IMR-90 (cell line): ENCODE measurements around the gene GCK. TPM values are rescaled to one million over a fixed set of nuclear protein-coding genes. Genes with fewer than 3 reads are reported as not detected.

ENCODE experiments used
- ATAC-seq: fragments of 200-7000 bp; cut with Tn5 transposase; 2 replicates; pipeline ENCODE4 v1.9.1; 2020; ENCODE audit warnings: low read depth, mild to moderate bottlenecking, moderate library complexity
- BruUV-seq: library from RNA; stranded (reverse); fragments of 400-500 nt; replicated peaks from 2 replicates; lab custom pipeline; 2021; lab: Mats Ljungman, UMichigan
- CTCF ChIA-PET: fragments of 300-600 bp; formaldehyde crosslinking; extraction: SDS; loops from one replicate; lab custom pipeline; 2021; ENCODE audit warnings: antibody characterized with exemption; lab: Yijun Ruan, JAX
- POLR2A ChIA-PET: fragments of 300-600 bp; sonication (Branson Sonifier 250); formaldehyde crosslinking; loops from one replicate; lab custom pipeline; 2022; ENCODE audit warnings: antibody characterized with exemption; ENCODE audit not compliant: unreplicated experiment; lab: Charles Lee
- DNase-seq: peaks from one replicate; pipeline ENCODE4 v3.0.0; 2013
- H2AFZ ChIP-seq: replicated peaks from 2 replicates; pipeline ENCODE3; 2013; ENCODE audit warnings: low read length, mild to moderate bottlenecking; ENCODE audit not compliant: poor library complexity
- H2AK5ac ChIP-seq: 2 replicates; pipeline ENCODE4 v1.6.1; 2013; ENCODE audit warnings: low read depth, low read length, inconsistent platforms
- H2AK9ac ChIP-seq: replicated peaks from 2 replicates; pipeline ENCODE3; 2013; ENCODE audit warnings: mild to moderate bottlenecking, low read depth, low read length, moderate library complexity; ENCODE audit not compliant: poor library complexity
- H2BK120ac ChIP-seq: 2 replicates; pipeline ENCODE4 v1.6.1; 2013; ENCODE audit warnings: low read depth, low read length, inconsistent platforms
- H2BK15ac ChIP-seq: 3 replicates; pipeline ENCODE4 v1.6.1; 2013; ENCODE audit warnings: low read depth, low read length, inconsistent platforms
- H2BK20ac ChIP-seq: 2 replicates; pipeline ENCODE4 v1.6.1; 2013; ENCODE audit warnings: low read depth, mild to moderate bottlenecking, inconsistent platforms, low read length, moderate library complexity
- H2BK5ac ChIP-seq: 2 replicates; pipeline ENCODE4 v1.6.1; 2013; ENCODE audit warnings: mild to moderate bottlenecking, low read depth, low read length, inconsistent platforms; ENCODE audit not compliant: poor library complexity, severe bottlenecking
- H3K14ac ChIP-seq: replicated peaks from 2 replicates; pipeline ENCODE4 v1.6.1; 2013; ENCODE audit warnings: low read depth, low read length, inconsistent platforms
- H3K18ac ChIP-seq: 2 replicates; pipeline ENCODE4 v1.6.1; 2013; ENCODE audit warnings: low read depth, low read length, control low read depth
- H3K23ac ChIP-seq: 2 replicates; pipeline ENCODE4 v1.6.1; 2013; ENCODE audit warnings: low read depth, low read length, inconsistent platforms
- H3K27ac ChIP-seq: 2 replicates; pipeline ENCODE4 v1.5.1; 2013; ENCODE audit warnings: mild to moderate bottlenecking, control low read depth, low read length; ENCODE audit not compliant: insufficient read depth
- H3K27me3 ChIP-seq: 2 replicates; pipeline ENCODE4 v1.6.1; 2013; ENCODE audit warnings: low read length; ENCODE audit not compliant: control insufficient read depth, insufficient read depth
- H3K36me3 ChIP-seq: 2 replicates; pipeline ENCODE4 v1.6.1; 2013; ENCODE audit warnings: low read length, mixed read lengths; ENCODE audit not compliant: control insufficient read depth, insufficient read depth
- H3K4ac ChIP-seq: 2 replicates; pipeline ENCODE4 v1.6.1; 2013; ENCODE audit warnings: low read depth, low read length, inconsistent platforms
- H3K4me1 ChIP-seq: 2 replicates; pipeline ENCODE4 v1.6.1; 2013; ENCODE audit warnings: low read length, mixed read lengths; ENCODE audit not compliant: control insufficient read depth, insufficient read depth
- H3K4me2 ChIP-seq: 2 replicates; pipeline ENCODE4 v1.6.1; 2013; ENCODE audit warnings: low read depth, mild to moderate bottlenecking, control low read depth, low read length, moderate library complexity
- H3K4me3 ChIP-seq: 2 replicates; pipeline ENCODE4 v1.5.1; 2013; ENCODE audit warnings: low read depth, mild to moderate bottlenecking, control low read depth, low read length, moderate library complexity; ENCODE audit not compliant: insufficient read depth
- H3K56ac ChIP-seq: 2 replicates; pipeline ENCODE4 v1.6.1; 2013; ENCODE audit warnings: low read length, inconsistent platforms; ENCODE audit not compliant: insufficient read depth; ENCODE audit errors: extremely low read depth
- H3K79me1 ChIP-seq, 2 experiments: 2 replicates each; pipeline ENCODE4 v1.6.1; 2013; ENCODE audit warnings: low read length in 2 of 2, inconsistent platforms in 1 of 2, low read depth in 1 of 2
- H3K9ac ChIP-seq: 2 replicates; pipeline ENCODE4 v1.6.1; 2013; ENCODE audit warnings: low read depth, low read length, control low read depth
- H3K9me1 ChIP-seq: 2 replicates; pipeline ENCODE4 v1.6.1; 2013; ENCODE audit warnings: low read length, inconsistent platforms; ENCODE audit not compliant: insufficient read depth
- H3K9me3 ChIP-seq: 2 replicates; pipeline ENCODE4 v1.6.1; 2013; ENCODE audit warnings: low read length; ENCODE audit not compliant: control insufficient read depth, insufficient read depth
- H4K20me1 ChIP-seq: 2 replicates; pipeline ENCODE4 v1.6.1; 2013; ENCODE audit warnings: low read length, inconsistent platforms; ENCODE audit not compliant: insufficient read depth
- H4K5ac ChIP-seq: 2 replicates; pipeline ENCODE4 v1.6.1; 2013; ENCODE audit warnings: mild to moderate bottlenecking, low read depth, low read length, control low read depth
- H4K8ac ChIP-seq, 2 experiments: 2 replicates each; pipeline ENCODE4 v1.6.1; 2013; ENCODE audit warnings: low read depth in 2 of 2, low read length in 2 of 2, control low read depth in 1 of 2, inconsistent platforms in 1 of 2
- H4K91ac ChIP-seq: 2 replicates; pipeline ENCODE4 v1.6.1; 2013; ENCODE audit warnings: low read depth, low read length, inconsistent platforms; ENCODE audit not compliant: insufficient read depth
- CEBPB ChIP-seq: IDR thresholded peaks from 2 replicates; pipeline ENCODE4 v1.6.1; 2012; ENCODE audit warnings: low read depth, low read length, improper control_type of control experiment
- RFX5 ChIP-seq: IDR thresholded peaks from 2 replicates; pipeline ENCODE4 v1.8.0; 2012; ENCODE audit warnings: low read depth, mild to moderate bottlenecking, low read length, moderate library complexity
- WGBS, 2 experiments: methylation state at CpG; one replicate each; pipeline versions ENCODE4 v1.1.5 to v1.1.7; 2013; ENCODE audit warnings: missing lambda C conversion rate in 2 of 2; ENCODE audit not compliant: insufficient read length in 1 of 2; ENCODE audit errors: extremely low coverage in 2 of 2; 5-methylcytosine and 5-hydroxymethylcytosine counted together
- dilution Hi-C: fragments of 300-500 bp; cut with HindIII; formaldehyde crosslinking; loops from one replicate; pipeline ENCODE4 v1.14.3; 2018; ENCODE audit warnings: low sequenced_read_pairs; ENCODE audit not compliant: unreplicated experiment
- in situ Hi-C: fragments of 300-500 bp; cut with MboI; formaldehyde crosslinking; loops from 3 replicates; pipeline ENCODE4 v1.14.3; 2019; ENCODE audit warnings: low sequenced_read_pairs, inconsistent platforms, mixed read lengths
- intact Hi-C: fragments of 100-400 bp; cut with micrococcal nuclease; formaldehyde crosslinking; loops from 2 replicates; pipeline ENCODE4 v1.10.0; 2022
- polyA plus RNA-seq, 3 experiments: library from polyadenylated mRNA; depleted of rRNA; stranded (reverse); fragments of >200 nt; gene quantifications; 2 replicates each; pipeline ENCODE4 v1.2.3, GENCODE V29; 2012; ENCODE audit warnings: low replicate concordance in 1 of 3
- total RNA-seq: library from RNA; depleted of rRNA; stranded (reverse); fragments of >200 nt; gene quantifications from 2 replicates; pipeline ENCODE4 v1.2.3, GENCODE V29; 2012

The GCK gene
- total and polyA plus RNA-seq, 2 of the 4 experiments (the other 2 are of a cell fraction), result 0.14 to 0.18 TPM

- POLR2A ChIA-PET, result no interaction called here
- 100% methylated on average over 1 of the region's 5 CpGs; no CpG with 5 or more reads in 1 of the 2 experiments for WGBS, 2 experiments
- peaks cover 76% of the 10 kb centered on the region for H3K36me3 ChIP-seq
Observed at GRCh38 chr7:44210107-44210506, 20.9 kb upstream of the GCK start.

More at GRCh38 chr7:44210107-44210506, 20.9 kb upstream of the GCK start:
- Histone ChIP-seq H3K56ac (no peak overlapping the region), H3K4me3 (no peak overlapping the region), H3K4me2 (no peak overlapping the region), H2BK5ac (no peak overlapping the region), H3K27me3 (no peaks in the 10 kb centered on the region), H2AFZ (no peak overlapping the region), H4K8ac (no peak overlapping the region), H3K9ac (no peak overlapping the region), H3K18ac (no peak overlapping the region), H4K5ac (no peak overlapping the region), H3K23ac (no peak overlapping the region), H3K9me1 (no peaks in the 10 kb centered on the region; the same call in 1 of the 2 replicates), H3K27ac (no peak overlapping the region), H3K9me3 (no peaks in the 10 kb centered on the region), H3K4ac (no peak overlapping the region), H3K4me1 (no peaks in the 10 kb centered on the region), H3K14ac (no peak overlapping the region), H4K20me1 (peaks cover 10% of the 10 kb centered on the region), H3K79me1 (peaks cover 14 to 41% of the 10 kb centered on the region in 2 experiments), H2BK15ac (no peak overlapping the region), H2AK5ac (no peak overlapping the region), H2BK20ac (no peak overlapping the region), H2AK9ac (no peak overlapping the region), H2BK120ac (no peak overlapping the region), H4K91ac (no peak overlapping the region)
- dilution Hi-C loops (no loop called here), intact Hi-C loops (no loop called here), in situ Hi-C loops (no loop called here)
- DNase-seq (no peak), ATAC-seq (no peak)
- CTCF ChIA-PET, result no interaction called here
- TF ChIP-seq CEBPB, result no peak
- no peak for TF ChIP-seq RFX5
- BruUV-seq, result no TSS peak
